Central memory CD8-positive, alpha-beta T cell (primary cell): ENCODE results near the gene TMEM258.

Experiments
- ATAC-seq: fragments of 150-1000 bp; cut with Tn5 transposase; replicated peaks from 2 replicates; pipeline ENCODE4 v1.10.0; 2022; ENCODE audit warnings: mild to moderate bottlenecking, moderate FRiP score, moderate number of reproducible peaks; ENCODE audit not compliant: poor library complexity, severe bottlenecking; ENCODE audit errors: extremely low read depth
- DNase-seq, 2 donors: peaks; one replicate each; pipeline ENCODE4 v3.0.0; 2021; ENCODE audit warnings: low spot score in 2 of 2
- H3K27ac Mint-ChIP-seq: one replicate; pipeline ENCODE4 v1.8.0; 2022; ENCODE audit warnings: low read depth, mild to moderate bottlenecking, moderate library complexity, mixed read lengths
- H3K27me3 Mint-ChIP-seq: one replicate; pipeline ENCODE4 v1.8.0; 2022; ENCODE audit warnings: mixed read lengths
- H3K36me3 Mint-ChIP-seq: one replicate; pipeline ENCODE4 v1.8.0; 2022; ENCODE audit warnings: mild to moderate bottlenecking, moderate library complexity, mixed read lengths; ENCODE audit not compliant: insufficient read depth
- H3K4me1 Mint-ChIP-seq: one replicate; pipeline ENCODE4 v1.8.0; 2022; ENCODE audit warnings: mixed read lengths
- H3K4me3 Mint-ChIP-seq: one replicate; pipeline ENCODE4 v1.8.0; 2022; ENCODE audit warnings: mild to moderate bottlenecking, moderate library complexity, mixed read lengths
- H3K9me3 Mint-ChIP-seq: one replicate; pipeline ENCODE4 v1.8.0; 2022; ENCODE audit warnings: mixed read lengths

The TMEM258 gene

DNA sequence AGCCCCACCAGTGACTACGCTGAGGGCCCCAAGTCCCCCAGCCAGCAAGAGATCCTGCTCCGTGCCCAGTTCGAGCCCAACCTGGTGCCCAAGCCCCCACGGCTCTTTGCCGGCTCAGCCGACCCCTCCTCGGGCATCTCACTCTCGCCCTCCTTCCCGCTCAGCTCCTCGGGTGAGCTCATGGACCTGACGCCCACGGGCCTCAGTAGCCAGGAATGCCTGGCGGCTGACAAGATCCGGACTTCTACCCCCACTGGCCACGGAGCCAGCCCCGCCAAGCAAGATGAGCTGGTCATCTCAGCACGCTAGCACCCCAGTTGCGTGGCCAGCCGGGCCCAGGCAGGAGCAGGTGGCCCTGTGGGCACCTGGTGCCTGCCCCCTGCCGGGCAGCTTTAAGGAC, 48.2 kb downstream of the TMEM258 start:
- Mint-ChIP-seq H3K27me3 (peaks cover 7% of the 10 kb centered on the region), H3K27ac (no peak overlapping the region), H3K4me3 (no peak overlapping the region), H3K9me3 (no peaks in the 10 kb centered on the region), H3K36me3 (peaks cover 2% of the 10 kb centered on the region), H3K4me1 (no peaks in the 10 kb centered on the region)
- ATAC-seq (no peak), DNase-seq (no peak)

DNA sequence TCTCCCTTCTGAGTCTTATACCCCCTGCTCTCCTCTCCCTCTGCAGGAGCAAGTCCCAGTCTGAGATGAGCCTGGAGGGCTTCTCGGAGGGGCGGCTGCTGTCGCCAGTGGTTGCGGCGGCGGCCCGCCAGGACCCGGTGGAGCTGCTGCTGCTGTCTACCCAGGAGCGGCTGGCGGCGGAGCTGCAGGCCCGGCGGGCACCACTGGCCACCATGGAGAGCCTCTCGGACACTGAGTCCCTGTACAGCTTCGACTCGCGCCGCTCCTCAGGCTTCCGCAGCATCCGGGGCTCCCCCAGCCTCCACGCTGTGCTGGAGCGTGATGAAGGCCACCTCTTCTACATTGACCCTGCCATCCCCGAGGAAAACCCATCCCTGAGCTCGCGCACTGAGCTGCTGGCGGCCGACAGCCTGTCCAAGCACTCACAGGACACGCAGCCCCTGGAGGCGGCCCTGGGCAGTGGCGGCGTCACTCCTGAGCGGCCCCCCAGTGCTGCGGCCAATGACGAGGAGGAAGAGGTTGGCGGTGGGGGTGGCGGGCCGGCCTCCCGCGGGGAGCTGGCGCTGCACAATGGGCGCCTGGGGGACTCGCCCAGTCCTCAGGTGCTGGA, 48.8 kb downstream of the TMEM258 start:
- Mint-ChIP-seq H3K4me1 (no peaks in the 10 kb centered on the region), H3K36me3 (peaks cover 2% of the 10 kb centered on the region), H3K4me3 (no peak overlapping the region), H3K9me3 (no peaks in the 10 kb centered on the region), H3K27ac (no peak overlapping the region), H3K27me3 (peaks cover 2% of the 10 kb centered on the region)
- no peak for ATAC-seq
- DNase-seq, result no peak

DNA sequence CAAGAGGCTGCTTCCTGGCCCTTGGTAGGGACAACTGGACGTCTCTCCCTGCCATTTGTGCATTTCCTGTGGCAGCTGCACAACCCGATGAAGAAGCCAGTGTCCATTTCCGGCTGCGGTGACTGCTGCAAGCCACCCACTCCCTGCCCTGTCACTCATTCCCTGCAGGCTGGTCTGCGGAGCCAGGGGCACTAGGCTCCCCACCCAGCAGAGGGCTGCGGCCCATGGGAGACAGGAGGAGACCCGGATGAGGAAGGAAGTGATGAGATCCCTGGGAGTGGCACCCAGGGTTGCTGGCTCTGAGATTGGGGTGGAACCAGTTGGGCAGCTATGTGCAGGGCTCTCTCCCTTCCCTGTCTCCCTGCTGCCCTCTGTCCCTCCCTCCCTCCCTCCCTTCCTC, 50.0 kb downstream of the TMEM258 start:
- ATAC-seq, result no peak
- no peaks in the 10 kb centered on the region for H3K4me1 Mint-ChIP-seq

DNA sequence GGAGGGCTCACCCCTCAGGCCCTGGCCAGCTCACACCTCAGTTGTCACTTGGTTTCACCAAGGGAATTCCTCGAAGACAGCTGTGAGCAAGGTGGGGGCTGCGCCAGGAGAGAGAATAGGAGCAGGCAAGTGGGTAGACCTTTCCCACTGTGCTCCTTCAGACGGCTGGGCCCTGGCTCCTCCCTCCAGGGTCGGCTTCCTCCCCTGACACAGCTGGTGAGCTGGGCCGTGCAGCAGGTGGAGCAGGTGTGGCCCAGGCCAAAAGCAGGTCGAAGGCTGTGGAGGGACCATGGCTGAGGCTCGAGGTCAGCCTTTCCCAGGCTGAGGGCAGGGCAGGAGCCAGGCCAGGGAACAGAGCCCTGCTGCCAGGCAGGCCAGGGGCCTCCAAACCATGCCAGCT, 52.4 kb downstream of the TMEM258 start:
- H3K9me3 Mint-ChIP-seq, result no peaks in the 10 kb centered on the region
- no peak overlapping the region for H3K4me3 Mint-ChIP-seq
- DNase-seq (no peak), ATAC-seq (no peak)
- H3K4me1 Mint-ChIP-seq, result no peaks in the 10 kb centered on the region
- peaks cover 8% of the 10 kb centered on the region for H3K27me3 Mint-ChIP-seq
- no peak overlapping the region for H3K27ac Mint-ChIP-seq
- H3K36me3 Mint-ChIP-seq, result peaks cover 2% of the 10 kb centered on the region

More for the DNA sequence above, 50.0 kb downstream of the TMEM258 start:
- Mint-ChIP-seq H3K9me3 (no peaks in the 10 kb centered on the region), H3K36me3 (peaks cover 2% of the 10 kb centered on the region), H3K27ac (no peak overlapping the region), H3K4me3 (no peak overlapping the region), H3K27me3 (peaks cover 8% of the 10 kb centered on the region)
- DNase-seq, result no peak

DNA sequence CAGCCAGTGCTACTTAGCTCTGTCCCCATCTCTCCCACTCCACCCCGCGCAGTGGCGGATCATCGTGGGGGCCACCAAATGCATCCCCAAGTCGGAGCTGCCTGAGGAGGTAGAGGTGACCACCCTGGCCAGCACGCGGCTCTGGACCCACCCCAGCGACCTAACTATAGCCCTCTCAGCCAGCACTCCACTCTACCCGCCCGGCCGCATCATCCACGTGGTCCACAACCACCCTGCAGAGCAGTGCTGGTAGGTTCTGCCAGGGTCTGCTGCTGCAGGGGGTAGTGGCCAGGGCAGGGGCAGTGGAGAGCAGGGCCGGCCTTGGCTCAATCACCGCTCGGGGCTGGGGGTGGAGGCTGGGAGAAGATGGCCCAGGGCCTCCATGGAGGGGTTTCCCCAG, 53.0 kb downstream of the TMEM258 start:
- H3K27ac Mint-ChIP-seq, result no peak overlapping the region
- no peak overlapping the region for H3K4me3 Mint-ChIP-seq
- no peaks in the 10 kb centered on the region for H3K9me3 Mint-ChIP-seq

More for the DNA sequence above, 53.0 kb downstream of the TMEM258 start:
- H3K36me3 Mint-ChIP-seq, result peaks cover 2% of the 10 kb centered on the region
- ATAC-seq (no peak), DNase-seq (no peak)
- peaks cover 8% of the 10 kb centered on the region for H3K27me3 Mint-ChIP-seq
- no peaks in the 10 kb centered on the region for H3K4me1 Mint-ChIP-seq
